Measurements from ENCODE around the gene AKAP6.

The AKAP6 gene

DNA sequence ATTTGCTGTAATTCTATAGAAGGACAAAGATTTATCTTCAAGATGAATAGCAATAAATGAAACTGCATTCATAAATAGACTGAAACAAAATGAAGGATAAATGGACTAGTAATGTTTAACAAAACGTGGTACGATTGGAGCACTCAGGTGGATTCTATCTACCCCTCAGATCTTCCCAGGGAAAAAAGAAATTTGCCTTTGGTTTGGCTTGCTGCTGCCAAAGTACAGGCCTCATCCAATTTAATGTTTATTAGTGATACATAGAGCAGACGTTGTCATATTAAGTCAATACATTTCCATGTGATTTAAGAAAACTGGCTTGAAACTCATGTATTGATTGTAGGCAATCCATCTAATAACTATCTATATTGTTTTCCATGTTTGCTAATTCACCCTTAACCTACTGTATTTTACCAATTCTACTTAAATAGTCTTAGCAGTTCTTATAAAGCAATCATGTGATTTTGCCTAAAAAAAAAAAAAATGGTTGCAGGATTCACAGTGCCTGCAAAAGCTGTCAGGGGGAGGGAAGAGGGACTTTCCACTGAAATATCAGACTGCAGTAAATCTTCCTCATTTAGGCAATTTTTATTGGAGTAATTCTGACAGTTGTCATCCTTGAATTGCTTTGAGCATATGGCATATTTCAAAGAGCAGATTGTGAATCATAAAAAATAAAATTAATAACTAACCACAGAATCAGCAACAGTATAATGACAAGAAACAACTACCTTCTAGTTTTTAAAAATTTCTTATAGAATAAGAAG lies 367.4 kb downstream of the AKAP6 start:
- H3K27ac ChIP-seq (ENCODE audit: low read depth, low read length): no peak overlapping the region
- no peaks in the 10 kb centered on the region for H3K4me1 ChIP-seq (ENCODE audit: control insufficient read depth, low read length)
- H3K36me3 ChIP-seq (ENCODE audit: control insufficient read depth, low read length): no peaks in the 10 kb centered on the region
- no peak overlapping the region for H3K4me3 ChIP-seq (ENCODE audit: low read length)
- no peaks in the 10 kb centered on the region for H3K79me2 ChIP-seq (ENCODE audit: control insufficient read depth, low read length)
- H3K9me3 ChIP-seq (ENCODE audit: control insufficient read depth, insufficient read depth, low read length): no peaks in the 10 kb centered on the region
- no peaks in the 10 kb centered on the region for H3F3A ChIP-seq (ENCODE audit: control insufficient read depth, insufficient read depth)
- no peak for TF ChIP-seq EZH2phosphoT487 (IDR thresholded peaks at IDR 0.05; ENCODE audit: borderline replicate concordance, low read length)
- TF ChIP-seq, protein P1, sequence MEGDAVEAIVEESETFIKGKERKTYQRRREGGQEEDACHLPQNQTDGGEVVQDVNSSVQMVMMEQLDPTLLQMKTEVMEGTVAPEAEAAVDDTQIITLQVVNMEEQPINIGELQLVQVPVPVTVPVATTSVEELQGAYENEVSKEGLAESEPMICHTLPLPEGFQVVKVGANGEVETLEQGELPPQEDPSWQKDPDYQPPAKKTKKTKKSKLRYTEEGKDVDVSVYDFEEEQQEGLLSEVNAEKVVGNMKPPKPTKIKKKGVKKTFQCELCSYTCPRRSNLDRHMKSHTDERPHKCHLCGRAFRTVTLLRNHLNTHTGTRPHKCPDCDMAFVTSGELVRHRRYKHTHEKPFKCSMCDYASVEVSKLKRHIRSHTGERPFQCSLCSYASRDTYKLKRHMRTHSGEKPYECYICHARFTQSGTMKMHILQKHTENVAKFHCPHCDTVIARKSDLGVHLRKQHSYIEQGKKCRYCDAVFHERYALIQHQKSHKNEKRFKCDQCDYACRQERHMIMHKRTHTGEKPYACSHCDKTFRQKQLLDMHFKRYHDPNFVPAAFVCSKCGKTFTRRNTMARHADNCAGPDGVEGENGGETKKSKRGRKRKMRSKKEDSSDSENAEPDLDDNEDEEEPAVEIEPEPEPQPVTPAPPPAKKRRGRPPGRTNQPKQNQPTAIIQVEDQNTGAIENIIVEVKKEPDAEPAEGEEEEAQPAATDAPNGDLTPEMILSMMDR (IDR thresholded peaks at IDR 0.05; ENCODE audit: low read depth, low read length, poor library complexity, severe bottlenecking): no peak
- H4K20me1 ChIP-seq (ENCODE audit: control insufficient read depth, insufficient read depth, low read depth, low read length): no peaks in the 10 kb centered on the region
- no peak overlapping the region for H3K4me2 ChIP-seq (ENCODE audit: low read length)
- H3K27me3 ChIP-seq (ENCODE audit: control insufficient read depth, low read length): no peaks in the 10 kb centered on the region
- H3K9me2 ChIP-seq (replicated peaks; ENCODE audit: control insufficient read depth, low read length): no peaks in the 10 kb centered on the region

DNA sequence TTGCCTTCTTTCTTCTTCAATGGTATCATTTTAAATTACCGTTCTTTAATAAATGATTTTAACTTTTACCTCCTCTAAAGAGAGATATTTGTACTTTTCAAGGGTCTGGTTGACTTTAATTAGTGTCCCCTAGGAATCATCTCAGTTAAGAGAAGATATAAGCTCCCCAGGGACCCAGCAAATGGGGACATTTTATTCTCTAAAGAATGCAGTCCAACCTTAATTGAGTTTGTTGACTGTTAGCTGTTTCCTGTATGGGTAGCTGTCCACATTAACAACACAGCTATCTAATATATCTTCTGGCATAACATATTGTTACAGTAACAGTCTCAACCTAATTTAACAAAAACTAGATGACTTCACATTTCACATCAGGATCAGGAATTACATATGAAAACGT lies 368.0 kb downstream of the AKAP6 start:
- no peaks in the 10 kb centered on the region for H3K79me2 ChIP-seq (ENCODE audit: control insufficient read depth, low read length)
- no peaks in the 10 kb centered on the region for H3K27me3 ChIP-seq (ENCODE audit: control insufficient read depth, low read length)
- no peaks in the 10 kb centered on the region for H3K9me2 ChIP-seq (replicated peaks; ENCODE audit: control insufficient read depth, low read length)
- H3K4me3 ChIP-seq (ENCODE audit: low read length): no peak overlapping the region
- no peak overlapping the region for H3K27ac ChIP-seq (ENCODE audit: low read depth, low read length)
- no peaks in the 10 kb centered on the region for H4K20me1 ChIP-seq (ENCODE audit: control insufficient read depth, insufficient read depth, low read depth, low read length)
- no peaks in the 10 kb centered on the region for H3K9me3 ChIP-seq (ENCODE audit: control insufficient read depth, insufficient read depth, low read length)
- no peaks in the 10 kb centered on the region for H3F3A ChIP-seq (ENCODE audit: control insufficient read depth, insufficient read depth)
- no peak overlapping the region for H3K4me2 ChIP-seq (ENCODE audit: low read length)
- no peak for TF ChIP-seq EZH2phosphoT487 (IDR thresholded peaks at IDR 0.05; ENCODE audit: borderline replicate concordance, low read length)
- TF ChIP-seq, protein P1 (IDR thresholded peaks at IDR 0.05; ENCODE audit: low read depth, low read length, poor library complexity, severe bottlenecking): no peak
- H3K4me1 ChIP-seq (ENCODE audit: control insufficient read depth, low read length): no peaks in the 10 kb centered on the region
- no peaks in the 10 kb centered on the region for H3K36me3 ChIP-seq (ENCODE audit: control insufficient read depth, low read length)

DNA sequence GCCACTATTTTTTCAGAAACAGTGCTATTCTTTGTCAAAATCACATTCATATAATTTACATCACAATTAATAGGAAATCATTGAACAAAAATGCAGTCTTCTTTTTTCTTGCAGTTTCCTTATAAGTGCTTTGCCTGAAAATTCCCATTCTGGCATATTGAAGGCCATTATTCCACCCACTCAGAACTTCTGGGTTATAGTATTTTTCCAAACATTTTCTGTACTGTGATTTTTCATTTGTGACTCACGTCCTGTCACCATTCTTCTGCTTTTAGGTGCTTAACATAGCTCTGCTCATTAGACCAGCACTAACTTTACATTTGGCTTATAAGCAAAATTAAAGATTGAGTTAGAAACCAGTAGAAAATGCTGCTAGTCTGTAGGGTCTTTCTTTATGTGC lies 368.6 kb downstream of the AKAP6 start:
- no peak overlapping the region for H3K27ac ChIP-seq (ENCODE audit: low read depth, low read length)
- no peaks in the 10 kb centered on the region for H3K79me2 ChIP-seq (ENCODE audit: control insufficient read depth, low read length)
- H3K4me2 ChIP-seq (ENCODE audit: low read length): no peak overlapping the region
- H3K27me3 ChIP-seq (ENCODE audit: control insufficient read depth, low read length): no peaks in the 10 kb centered on the region
- H3K4me3 ChIP-seq (ENCODE audit: low read length): no peak overlapping the region
- H3K9me3 ChIP-seq (ENCODE audit: control insufficient read depth, insufficient read depth, low read length): no peaks in the 10 kb centered on the region
- H3F3A ChIP-seq (ENCODE audit: control insufficient read depth, insufficient read depth): no peaks in the 10 kb centered on the region
- no peaks in the 10 kb centered on the region for H4K20me1 ChIP-seq (ENCODE audit: control insufficient read depth, insufficient read depth, low read depth, low read length)
- H3K36me3 ChIP-seq (ENCODE audit: control insufficient read depth, low read length): no peaks in the 10 kb centered on the region
- no peak for TF ChIP-seq EZH2phosphoT487 (IDR thresholded peaks at IDR 0.05; ENCODE audit: borderline replicate concordance, low read length)
- TF ChIP-seq, protein P1 (IDR thresholded peaks at IDR 0.05; ENCODE audit: low read depth, low read length, poor library complexity, severe bottlenecking): no peak
- H3K9me2 ChIP-seq (replicated peaks; ENCODE audit: control insufficient read depth, low read length): no peaks in the 10 kb centered on the region
- H3K4me1 ChIP-seq (ENCODE audit: control insufficient read depth, low read length): peaks cover 5% of the 10 kb centered on the region
